HepG2 (cell line): ENCODE measurements around the gene ANKMY2. TPM values are rescaled to one million over a fixed set of nuclear protein-coding genes. Genes with fewer than 3 reads are reported as not detected.

Experiments used
- CEBPG ChIP-seq: IDR thresholded peaks from 2 replicates; pipeline ENCODE4 v1.6.1; 2016
- ETV6 ChIP-seq: sonication (generic); formaldehyde crosslinking; conservative IDR thresholded peaks from 2 replicates; pipeline ENCODE4 v1.4.0; 2020; ENCODE audit warnings: missing genetic modification reagents
- FOXC1 ChIP-seq: sonication (generic); formaldehyde crosslinking; IDR thresholded peaks from 2 replicates; pipeline ENCODE4 v1.8.0; 2022; ENCODE audit warnings: mild to moderate bottlenecking, missing genetic modification reagents, borderline replicate concordance
- FOXM1 ChIP-seq: sonication (generic); formaldehyde crosslinking; IDR thresholded peaks from 2 replicates; pipeline ENCODE4 v1.5.0; 2020; ENCODE audit warnings: missing genetic modification reagents
- GATAD2A ChIP-seq: IDR thresholded peaks from 2 replicates; pipeline ENCODE4 v1.6.1; 2016
- HMG20A ChIP-seq: IDR thresholded peaks from 2 replicates; pipeline ENCODE4 v1.6.1; 2016; ENCODE audit warnings: borderline replicate concordance
- KDM3A ChIP-seq: IDR thresholded peaks from 2 replicates; pipeline ENCODE4 v1.6.1; 2018; ENCODE audit warnings: low read depth, missing compliant biosample characterization
- MXD4 ChIP-seq: IDR thresholded peaks from 2 replicates; pipeline ENCODE4 v1.6.1; 2016; ENCODE audit warnings: mild to moderate bottlenecking, missing biosample characterization, missing genetic modification reagents
- NFE2L2 ChIP-seq: fragments of 150-350 bp; IDR thresholded peaks from 2 replicates; pipeline ENCODE4 v1.6.1; 2014; ENCODE audit warnings: low read length
- ONECUT2 ChIP-seq: sonication (generic); formaldehyde crosslinking; IDR thresholded peaks from 2 replicates; pipeline ENCODE4 v1.4.0; 2020; ENCODE audit warnings: missing genetic modification reagents
- TBL1XR1 ChIP-seq: fragments of 150-350 bp; IDR thresholded peaks from 2 replicates; pipeline ENCODE4 v1.6.1; 2014; ENCODE audit warnings: borderline replicate concordance, low read length; ENCODE audit not compliant: partially characterized antibody
- TCF12 ChIP-seq, 2 experiments: fragments of 450-650 bp in 1 of 2; sonication (generic) in 1 of 2; formaldehyde crosslinking in 1 of 2; IDR thresholded peaks; 2 replicates each; pipeline versions ENCODE4 v1.6.1 to v1.8.0; 2017 to 2022; ENCODE audit warnings: antibody characterized with exemption in 1 of 2, mild to moderate bottlenecking in 1 of 2, missing genetic modification reagents in 1 of 2, moderate library complexity in 1 of 2
- ZBTB20 ChIP-seq: sonication (generic); formaldehyde crosslinking; IDR thresholded peaks from 2 replicates; pipeline ENCODE4 v1.8.1; 2023; ENCODE audit warnings: missing genetic modification reagents, low read depth, mild to moderate bottlenecking, borderline replicate concordance
- ZNF530 ChIP-seq: sonication (generic); formaldehyde crosslinking; IDR thresholded peaks from 2 replicates; pipeline ENCODE4 v1.5.0; 2020; ENCODE audit warnings: low read depth, mild to moderate bottlenecking, missing genetic modification reagents
- ZNF570 ChIP-seq: sonication (generic); formaldehyde crosslinking; IDR thresholded peaks from 2 replicates; pipeline ENCODE4 v1.4.0; 2020; ENCODE audit warnings: mild to moderate bottlenecking, missing genetic modification reagents, borderline replicate concordance
- polyA plus RNA-seq, 8 experiments: library from polyadenylated mRNA; depleted of rRNA in 3 of 8; stranded (reverse) in 7 of 8; unstranded in 1 of 8; fragments of >200 nt; fragmentation: Illumina TruSeq in 4 of 8; extraction: Trizol in 4 of 8; gene quantifications; 2 replicates each; pipeline versions ENCODE4 v1.2.1 to v1.2.3, GENCODE V29; 2011 to 2016; ENCODE audit warnings: low read depth in 4 of 8, missing spikeins in 1 of 8, mixed read lengths in 1 of 8; ENCODE audit not compliant: insufficient read depth in 1 of 8
- total RNA-seq, 5 experiments: library from RNA; depleted of rRNA; stranded (reverse); fragments of >200 nt; fragmentation: Illumina TruSeq; extraction: Trizol; gene quantifications; 2 replicates each; pipeline ENCODE4 v1.2.3, GENCODE V29; 2016; ENCODE audit warnings: low read depth in 1 of 5
- TF ChIP-seq, protein P1 (sequence below): sonication (generic); formaldehyde crosslinking; IDR thresholded peaks from 2 replicates; pipeline ENCODE4 v1.5.0; 2020; ENCODE audit warnings: mild to moderate bottlenecking, missing genetic modification reagents
- TF ChIP-seq, protein P2 (sequence below): sonication (generic); formaldehyde crosslinking; IDR thresholded peaks from 2 replicates; pipeline ENCODE4 v1.8.1; 2023; ENCODE audit warnings: missing genetic modification reagents, mild to moderate bottlenecking, borderline replicate concordance
- TF ChIP-seq, protein P3 (sequence below), 2 experiments: IDR thresholded peaks; 2 replicates each; pipeline ENCODE4 v1.6.1; 2011 to 2012; ENCODE audit warnings: low read length in 2 of 2, borderline replicate concordance in 1 of 2, low read depth in 1 of 2, mild to moderate bottlenecking in 1 of 2, moderate library complexity in 1 of 2
- TF ChIP-seq, protein P4 (sequence below): sonication (generic); formaldehyde crosslinking; IDR thresholded peaks from 2 replicates; pipeline ENCODE4 v1.4.0; 2020; ENCODE audit warnings: mild to moderate bottlenecking, missing genetic modification reagents
- TF ChIP-seq, protein P5 (sequence below): IDR thresholded peaks from 2 replicates; pipeline ENCODE4 v1.6.1; 2016; ENCODE audit warnings: missing genetic modification reagents, missing compliant biosample characterization

The ANKMY2 gene
- total and polyA plus RNA-seq, 2 of the 13 experiments (the other 11 are each of a cell fraction or from before 2014, with no cell fraction given), result 12.2 to 21.6 TPM

DNA sequence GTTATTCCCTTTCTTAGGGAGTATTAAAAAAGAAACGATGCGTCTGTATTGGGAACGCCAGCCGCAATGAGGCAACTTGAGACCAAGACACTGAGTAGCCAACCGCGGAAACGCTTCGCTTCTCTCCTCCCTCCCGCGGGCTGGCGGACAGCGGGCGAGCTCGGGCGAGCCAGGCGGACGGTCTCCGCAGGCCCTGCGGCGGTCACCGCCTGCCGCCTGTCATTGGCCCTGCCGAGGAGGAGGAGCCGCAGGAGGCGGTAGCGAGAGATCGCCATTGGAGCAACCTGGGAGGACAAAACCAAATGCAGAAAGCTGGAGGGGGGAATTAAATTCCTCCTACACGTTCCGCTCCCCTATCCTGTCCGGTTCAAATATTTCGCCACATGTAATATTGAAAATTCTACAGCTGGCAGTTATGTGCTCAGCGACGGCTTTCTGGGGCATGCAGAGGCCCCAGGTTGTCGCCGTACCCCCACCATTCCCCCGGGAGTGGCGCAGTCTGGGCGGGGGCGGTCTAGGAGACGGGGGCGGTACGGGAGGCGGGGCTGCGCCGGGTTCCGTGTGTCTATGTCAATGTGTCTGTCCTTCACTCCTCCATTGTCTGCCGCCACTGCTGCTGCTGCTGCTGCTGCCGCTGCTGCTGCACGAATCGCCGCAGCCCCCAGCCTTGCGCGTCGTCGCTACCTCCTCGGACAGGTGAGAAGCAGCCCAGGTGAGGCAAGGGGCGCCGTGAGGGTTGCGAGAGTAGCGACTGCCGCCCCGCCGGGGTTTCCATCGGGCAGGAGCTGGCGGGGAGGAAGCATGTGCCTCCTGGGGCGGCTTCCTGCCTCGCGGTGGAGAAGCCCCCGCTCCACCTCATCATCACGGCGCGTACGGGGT, at the start of gene ANKMY2, which contains the start of gene BZW2 (continued):
- TF ChIP-seq, protein P1, sequence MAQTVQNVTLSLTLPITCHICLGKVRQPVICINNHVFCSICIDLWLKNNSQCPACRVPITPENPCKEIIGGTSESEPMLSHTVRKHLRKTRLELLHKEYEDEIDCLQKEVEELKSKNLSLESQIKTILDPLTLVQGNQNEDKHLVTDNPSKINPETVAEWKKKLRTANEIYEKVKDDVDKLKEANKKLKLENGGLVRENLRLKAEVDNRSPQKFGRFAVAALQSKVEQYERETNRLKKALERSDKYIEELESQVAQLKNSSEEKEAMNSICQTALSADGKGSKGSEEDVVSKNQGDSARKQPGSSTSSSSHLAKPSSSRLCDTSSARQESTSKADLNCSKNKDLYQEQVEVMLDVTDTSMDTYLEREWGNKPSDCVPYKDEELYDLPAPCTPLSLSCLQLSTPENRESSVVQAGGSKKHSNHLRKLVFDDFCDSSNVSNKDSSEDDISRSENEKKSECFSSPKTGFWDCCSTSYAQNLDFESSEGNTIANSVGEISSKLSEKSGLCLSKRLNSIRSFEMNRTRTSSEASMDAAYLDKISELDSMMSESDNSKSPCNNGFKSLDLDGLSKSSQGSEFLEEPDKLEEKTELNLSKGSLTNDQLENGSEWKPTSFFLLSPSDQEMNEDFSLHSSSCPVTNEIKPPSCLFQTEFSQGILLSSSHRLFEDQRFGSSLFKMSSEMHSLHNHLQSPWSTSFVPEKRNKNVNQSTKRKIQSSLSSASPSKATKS (CRISPR knock-in tag), result peak; percentile 44; the same call in 1 of the 2 replicates
- TF ChIP-seq, protein P2, sequence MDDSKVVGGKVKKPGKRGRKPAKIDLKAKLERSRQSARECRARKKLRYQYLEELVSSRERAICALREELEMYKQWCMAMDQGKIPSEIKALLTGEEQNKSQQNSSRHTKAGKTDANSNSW (CRISPR knock-in tag), result no peak
- TF ChIP-seq, protein P3, sequence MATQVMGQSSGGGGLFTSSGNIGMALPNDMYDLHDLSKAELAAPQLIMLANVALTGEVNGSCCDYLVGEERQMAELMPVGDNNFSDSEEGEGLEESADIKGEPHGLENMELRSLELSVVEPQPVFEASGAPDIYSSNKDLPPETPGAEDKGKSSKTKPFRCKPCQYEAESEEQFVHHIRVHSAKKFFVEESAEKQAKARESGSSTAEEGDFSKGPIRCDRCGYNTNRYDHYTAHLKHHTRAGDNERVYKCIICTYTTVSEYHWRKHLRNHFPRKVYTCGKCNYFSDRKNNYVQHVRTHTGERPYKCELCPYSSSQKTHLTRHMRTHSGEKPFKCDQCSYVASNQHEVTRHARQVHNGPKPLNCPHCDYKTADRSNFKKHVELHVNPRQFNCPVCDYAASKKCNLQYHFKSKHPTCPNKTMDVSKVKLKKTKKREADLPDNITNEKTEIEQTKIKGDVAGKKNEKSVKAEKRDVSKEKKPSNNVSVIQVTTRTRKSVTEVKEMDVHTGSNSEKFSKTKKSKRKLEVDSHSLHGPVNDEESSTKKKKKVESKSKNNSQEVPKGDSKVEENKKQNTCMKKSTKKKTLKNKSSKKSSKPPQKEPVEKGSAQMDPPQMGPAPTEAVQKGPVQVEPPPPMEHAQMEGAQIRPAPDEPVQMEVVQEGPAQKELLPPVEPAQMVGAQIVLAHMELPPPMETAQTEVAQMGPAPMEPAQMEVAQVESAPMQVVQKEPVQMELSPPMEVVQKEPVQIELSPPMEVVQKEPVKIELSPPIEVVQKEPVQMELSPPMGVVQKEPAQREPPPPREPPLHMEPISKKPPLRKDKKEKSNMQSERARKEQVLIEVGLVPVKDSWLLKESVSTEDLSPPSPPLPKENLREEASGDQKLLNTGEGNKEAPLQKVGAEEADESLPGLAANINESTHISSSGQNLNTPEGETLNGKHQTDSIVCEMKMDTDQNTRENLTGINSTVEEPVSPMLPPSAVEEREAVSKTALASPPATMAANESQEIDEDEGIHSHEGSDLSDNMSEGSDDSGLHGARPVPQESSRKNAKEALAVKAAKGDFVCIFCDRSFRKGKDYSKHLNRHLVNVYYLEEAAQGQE (IDR thresholded peaks at IDR 0.05; ENCODE audit: borderline replicate concordance in 1 of 2, low read depth in 1 of 2, low read length in 2 of 2), result peak in 1 of 2 experiments; percentile 82; a peak in 1 of 4 replicates
- no peak for TF ChIP-seq ONECUT2
- TF ChIP-seq HMG20A (CRISPR knock-in tag), result no peak
- peak; percentile 79 for TF ChIP-seq KDM3A
- no peak for TF ChIP-seq TCF12 (IDR thresholded peaks at IDR 0.05)
- no peak; the same call in 1 of the 2 replicates for TF ChIP-seq TCF12 (CRISPR knock-in tag; IDR thresholded peaks at IDR 0.05)
- TF ChIP-seq ZNF530 (CRISPR knock-in tag), result no peak
- no peak; the same call in 1 of the 2 replicates for TF ChIP-seq FOXC1 (CRISPR knock-in tag)
- no peak for TF ChIP-seq NFE2L2
- TF ChIP-seq ETV6 (CRISPR knock-in tag), result 0 out of 2 replicates have a peak, but pooled peaks have one; percentile 55
- TF ChIP-seq, protein P4, sequence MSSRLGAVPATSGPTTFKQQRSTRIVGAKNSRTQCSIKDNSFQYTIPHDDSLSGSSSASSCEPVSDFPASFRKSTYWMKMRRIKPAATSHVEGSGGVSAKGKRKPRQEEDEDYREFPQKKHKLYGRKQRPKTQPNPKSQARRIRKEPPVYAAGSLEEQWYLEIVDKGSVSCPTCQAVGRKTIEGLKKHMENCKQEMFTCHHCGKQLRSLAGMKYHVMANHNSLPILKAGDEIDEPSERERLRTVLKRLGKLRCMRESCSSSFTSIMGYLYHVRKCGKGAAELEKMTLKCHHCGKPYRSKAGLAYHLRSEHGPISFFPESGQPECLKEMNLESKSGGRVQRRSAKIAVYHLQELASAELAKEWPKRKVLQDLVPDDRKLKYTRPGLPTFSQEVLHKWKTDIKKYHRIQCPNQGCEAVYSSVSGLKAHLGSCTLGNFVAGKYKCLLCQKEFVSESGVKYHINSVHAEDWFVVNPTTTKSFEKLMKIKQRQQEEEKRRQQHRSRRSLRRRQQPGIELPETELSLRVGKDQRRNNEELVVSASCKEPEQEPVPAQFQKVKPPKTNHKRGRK (CRISPR knock-in tag), result no peak
- TF ChIP-seq ZNF570 (CRISPR knock-in tag), result no peak
- TF ChIP-seq, protein P5, sequence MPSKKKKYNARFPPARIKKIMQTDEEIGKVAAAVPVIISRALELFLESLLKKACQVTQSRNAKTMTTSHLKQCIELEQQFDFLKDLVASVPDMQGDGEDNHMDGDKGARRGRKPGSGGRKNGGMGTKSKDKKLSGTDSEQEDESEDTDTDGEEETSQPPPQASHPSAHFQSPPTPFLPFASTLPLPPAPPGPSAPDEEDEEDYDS (CRISPR knock-in tag), result peak; percentile 90
- peak; percentile 33; the same call in 1 of the 2 replicates for TF ChIP-seq GATAD2A (CRISPR knock-in tag)
- no peak for TF ChIP-seq TBL1XR1
- TF ChIP-seq ZBTB20 (CRISPR knock-in tag), result peak; percentile 88; the same call in 1 of the 2 replicates
- peak; percentile 94 for TF ChIP-seq MXD4 (CRISPR knock-in tag)
- TF ChIP-seq FOXM1 (CRISPR knock-in tag), result 0 out of 2 replicates have a peak, but pooled peaks have one; percentile 57
- peak; percentile 37; the same call in 1 of the 2 replicates for TF ChIP-seq CEBPG (CRISPR knock-in tag)
